Fibroblast of pulmonary artery (primary cell): ENCODE data around the gene MREG.

Source experiments
- DNase-seq: peaks from one replicate; pipeline ENCODE4 v3.0.0-alpha.2; 2010; ENCODE audit warnings: low read depth
- H3K4me3 ChIP-seq: replicated peaks from 2 replicates; pipeline ENCODE4 v1.5.1; 2011; ENCODE audit warnings: low read depth, mild to moderate bottlenecking, control low read depth, low read length, moderate library complexity
- CTCF ChIP-seq: IDR thresholded peaks from 2 replicates; pipeline ENCODE4 v1.5.1; 2011; ENCODE audit warnings: mild to moderate bottlenecking, control low read depth, low read length, inconsistent platforms; ENCODE audit errors: missing control alignments

Gene MREG

DNA sequence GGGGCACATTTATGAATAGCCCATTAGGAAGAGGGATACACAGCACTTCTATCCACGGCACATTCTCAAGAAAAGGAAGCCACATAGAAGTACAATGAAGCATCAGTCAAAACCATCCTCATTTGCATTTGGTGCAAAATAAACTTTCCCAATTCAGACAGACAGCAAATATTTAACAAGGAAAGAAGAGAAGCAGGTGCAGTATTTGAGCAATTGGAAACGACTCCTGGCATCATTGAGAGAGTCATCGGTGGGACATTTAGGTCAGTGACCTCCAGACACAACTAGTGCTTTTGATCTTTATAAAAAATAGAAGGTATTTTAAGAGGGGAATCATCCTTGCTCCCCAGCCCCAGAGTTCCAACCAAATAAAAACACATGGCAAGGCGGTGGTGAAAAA lies 118.0 kb downstream of the MREG start:
- H3K4me3 ChIP-seq = no peak overlapping the region
- no peak for DNase-seq
- no peak for TF ChIP-seq CTCF
